ENCODE measurements around the gene SLC9C1. TPM values are rescaled to one million over a fixed set of nuclear protein-coding genes. Genes with fewer than 3 reads are reported as not detected.

The SLC9C1 gene
- total and polyA plus RNA-seq, 2 donors = 0.11 to 0.94 TPM

DNA sequence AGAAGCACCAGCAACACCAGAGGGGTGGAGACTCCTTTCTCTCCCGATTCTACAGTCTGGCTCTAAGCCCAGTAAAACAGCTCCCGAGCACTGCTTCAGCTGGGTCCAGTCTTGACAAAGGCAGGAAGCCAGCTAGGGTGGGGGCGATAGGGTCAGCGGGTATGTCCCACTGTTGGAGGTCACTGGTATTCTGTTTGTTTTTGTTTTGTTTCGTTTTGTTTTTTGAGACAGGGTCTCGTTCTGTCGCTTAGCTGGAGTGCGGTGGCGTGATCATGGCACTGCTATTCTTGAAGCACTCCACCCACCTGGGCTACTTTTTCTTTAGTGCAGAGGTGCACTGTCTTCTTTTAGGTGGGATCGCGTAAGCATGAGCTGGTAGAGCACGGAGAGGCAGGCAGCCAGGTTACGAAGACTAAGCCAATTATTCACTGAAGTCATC lies 177.2 kb downstream of the SLC9C1 start:
- H3K9me3 ChIP-seq (ENCODE audit: control insufficient read depth in 2 of 2, insufficient read depth in 1 of 2, low read length in 1 of 2) = no peaks in the 10 kb centered on the region
- no peak overlapping the region for H3K4me3 ChIP-seq (ENCODE audit: low read length in 2 of 2)
- peak in 1 of 9 donors; percentile 43 for DNase-seq (ENCODE audit: low read depth in 6 of 9, low spot score in 9 of 9)
- WGBS = 87% methylated on average over 13 of the region's 13 CpGs
- peaks cover 6 to 10% of the 10 kb centered on the region in 2 donors for H3K36me3 ChIP-seq (ENCODE audit: control insufficient read depth in 2 of 2, insufficient read depth in 2 of 2, low read length in 1 of 2)
- peaks cover 67 to 92% of the 10 kb centered on the region in 2 donors for H3K4me1 ChIP-seq (ENCODE audit: control insufficient read depth in 2 of 2, insufficient read depth in 2 of 2, low read length in 2 of 2)
- H3K27me3 ChIP-seq (ENCODE audit: control insufficient read depth in 2 of 2, insufficient read depth in 1 of 2, low read length in 1 of 2) = no peaks in the 10 kb centered on the region
- peak overlapping the region; percentile 64 to 87 for H3K27ac ChIP-seq (ENCODE audit: low read depth in 1 of 2, low read length in 1 of 2)

- peaks cover 64 to 91% of the 10 kb centered on the region in 2 donors for H3K4me1 ChIP-seq (ENCODE audit: control insufficient read depth in 2 of 2, insufficient read depth in 2 of 2, low read length in 2 of 2)
- no peaks in the 10 kb centered on the region for H3K27me3 ChIP-seq (ENCODE audit: control insufficient read depth in 2 of 2, insufficient read depth in 1 of 2, low read length in 1 of 2)
- H3K4me3 ChIP-seq (ENCODE audit: low read length in 2 of 2) = no peak overlapping the region
- 26% methylated on average over 6 of the region's 6 CpGs for WGBS
- H3K27ac ChIP-seq (ENCODE audit: low read depth in 1 of 2, low read length in 1 of 2) = peak overlapping the region; percentile 3 to 87
- peak in 1 of 9 donors; percentile 57 for DNase-seq (ENCODE audit: low read depth in 6 of 9, low spot score in 9 of 9)
- H3K36me3 ChIP-seq (ENCODE audit: control insufficient read depth in 2 of 2, insufficient read depth in 2 of 2, low read length in 1 of 2) = peaks cover 6 to 11% of the 10 kb centered on the region in 2 donors
- H3K9me3 ChIP-seq (ENCODE audit: control insufficient read depth in 2 of 2, insufficient read depth in 1 of 2, low read length in 1 of 2) = no peaks in the 10 kb centered on the region
Measured at GRCh38 chr3:112115806-112116383, 178.1 kb downstream of the SLC9C1 start.

GRCh38 chr3:112115161-112115739 lies 178.8 kb downstream of the SLC9C1 start:
- peaks cover 6 to 11% of the 10 kb centered on the region in 2 donors for H3K36me3 ChIP-seq (ENCODE audit: control insufficient read depth in 2 of 2, insufficient read depth in 2 of 2, low read length in 1 of 2)
- H3K27me3 ChIP-seq (ENCODE audit: control insufficient read depth in 2 of 2, insufficient read depth in 1 of 2, low read length in 1 of 2) = no peaks in the 10 kb centered on the region
- no peak overlapping the region for H3K4me3 ChIP-seq (ENCODE audit: low read length in 2 of 2)
- peak in 1 of 9 donors; percentile 68 for DNase-seq (ENCODE audit: low read depth in 6 of 9, low spot score in 9 of 9)
- WGBS = 44% methylated on average over 6 of the region's 6 CpGs
- no peaks in the 10 kb centered on the region for H3K9me3 ChIP-seq (ENCODE audit: control insufficient read depth in 2 of 2, insufficient read depth in 1 of 2, low read length in 1 of 2)
- peak overlapping the region; percentile 72 to 87 for H3K27ac ChIP-seq (ENCODE audit: low read depth in 1 of 2, low read length in 1 of 2)
- H3K4me1 ChIP-seq (ENCODE audit: control insufficient read depth in 2 of 2, insufficient read depth in 2 of 2, low read length in 2 of 2) = peaks cover 63 to 85% of the 10 kb centered on the region in 2 donors

GRCh38 chr3:112114576-112115160 lies 179.3 kb downstream of the SLC9C1 start:
- peak in 1 of 9 donors; percentile 58 for DNase-seq (ENCODE audit: low read depth in 6 of 9, low spot score in 9 of 9)
- WGBS = 61% methylated on average over 6 of the region's 6 CpGs
- Histone ChIP-seq H3K4me1 (ENCODE audit: control insufficient read depth in 2 of 2, insufficient read depth in 2 of 2, low read length in 2 of 2) (peaks cover 58 to 79% of the 10 kb centered on the region in 2 donors), H3K27ac (ENCODE audit: low read depth in 1 of 2, low read length in 1 of 2) (peak overlapping the region; percentile 72 to 87), H3K27me3 (ENCODE audit: control insufficient read depth in 2 of 2, insufficient read depth in 1 of 2, low read length in 1 of 2) (no peaks in the 10 kb centered on the region), H3K9me3 (ENCODE audit: control insufficient read depth in 2 of 2, insufficient read depth in 1 of 2, low read length in 1 of 2) (no peaks in the 10 kb centered on the region), H3K36me3 (ENCODE audit: control insufficient read depth in 2 of 2, insufficient read depth in 2 of 2, low read length in 1 of 2) (peaks cover 9% of the 10 kb centered on the region in 2 donors), H3K4me3 (ENCODE audit: low read length in 2 of 2) (no peak overlapping the region)

DNA sequence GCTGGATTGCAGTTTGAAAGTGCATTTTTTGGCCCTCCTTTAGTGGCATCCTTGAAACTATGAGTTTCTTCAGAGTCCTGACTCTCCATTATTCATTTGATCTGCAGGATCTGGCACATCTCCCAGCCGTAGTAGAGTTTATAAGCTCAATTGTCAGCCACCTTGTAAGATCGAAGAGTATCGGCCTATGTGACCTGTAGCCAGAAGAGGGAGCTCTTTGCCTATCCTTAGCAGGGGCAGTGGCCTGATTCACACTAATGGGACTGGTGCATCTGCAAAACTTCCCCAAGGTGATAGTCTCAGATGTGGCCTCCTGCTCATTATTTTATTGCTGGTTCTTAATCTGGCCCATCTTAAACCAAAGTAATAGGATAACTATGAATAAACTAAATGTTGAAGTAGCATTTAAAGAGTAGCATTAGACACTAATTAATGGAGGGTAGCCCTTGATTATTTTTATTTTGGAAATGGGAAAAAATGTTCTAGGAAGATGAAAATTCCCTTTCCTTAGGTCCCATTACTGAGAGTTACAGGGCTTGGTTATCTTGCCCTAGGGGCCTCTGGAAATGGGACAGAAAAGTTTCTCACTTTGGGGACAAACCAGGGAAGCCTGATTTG lies 182.1 kb downstream of the SLC9C1 start:
- Histone ChIP-seq H3K9me3 (ENCODE audit: control insufficient read depth in 2 of 2, insufficient read depth in 1 of 2, low read length in 1 of 2) (no peaks in the 10 kb centered on the region), H3K27ac (ENCODE audit: low read depth in 1 of 2, low read length in 1 of 2) (no peak overlapping the region), H3K4me1 (ENCODE audit: control insufficient read depth in 2 of 2, insufficient read depth in 2 of 2, low read length in 2 of 2) (peaks cover 37 to 57% of the 10 kb centered on the region in 2 donors), H3K27me3 (ENCODE audit: control insufficient read depth in 2 of 2, insufficient read depth in 1 of 2, low read length in 1 of 2) (no peaks in the 10 kb centered on the region), H3K36me3 (ENCODE audit: control insufficient read depth in 2 of 2, insufficient read depth in 2 of 2, low read length in 1 of 2) (peaks cover 6 to 16% of the 10 kb centered on the region in 2 donors), H3K4me3 (ENCODE audit: low read length in 2 of 2) (no peak overlapping the region)
- WGBS = 6% methylated on average over 3 of the region's 3 CpGs
- DNase-seq (ENCODE audit: low read depth in 6 of 9, low spot score in 9 of 9) = peak in 5 of 9 donors; percentile 73 to 89 (median 78)

DNA sequence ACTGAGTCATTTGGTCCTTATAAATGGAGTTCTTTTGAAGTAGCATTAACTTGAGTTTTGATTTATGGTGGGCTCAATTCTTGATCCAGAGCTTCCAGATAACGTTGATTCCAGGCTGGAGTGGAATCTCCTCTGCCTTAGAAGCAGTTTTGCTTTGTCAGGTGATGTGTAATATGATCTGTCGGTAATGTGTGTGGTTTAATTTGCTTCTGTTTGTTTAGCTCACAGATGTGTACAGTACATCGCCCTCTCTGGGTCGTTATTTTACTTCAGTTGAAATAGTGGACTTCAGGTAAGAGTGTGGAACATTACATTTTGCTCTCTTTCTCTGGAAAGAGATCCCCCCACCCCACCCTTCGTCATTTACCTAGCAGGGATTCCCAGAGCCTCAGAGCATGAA lies 184.7 kb downstream of the SLC9C1 start:
- H3K4me1 ChIP-seq (ENCODE audit: control insufficient read depth in 2 of 2, insufficient read depth in 2 of 2, low read length in 2 of 2) = peaks cover 17 to 32% of the 10 kb centered on the region in 2 donors
- no peak overlapping the region for H3K4me3 ChIP-seq (ENCODE audit: low read length in 2 of 2)
- peaks cover 17 to 22% of the 10 kb centered on the region in 2 donors for H3K36me3 ChIP-seq (ENCODE audit: control insufficient read depth in 2 of 2, insufficient read depth in 2 of 2, low read length in 1 of 2)
- no peaks in the 10 kb centered on the region for H3K27me3 ChIP-seq (ENCODE audit: control insufficient read depth in 2 of 2, insufficient read depth in 1 of 2, low read length in 1 of 2)
- DNase-seq (ENCODE audit: low read depth in 6 of 9, low spot score in 9 of 9) = no peak
- WGBS = 91% methylated on average over 5 of the region's 5 CpGs
- H3K27ac ChIP-seq (ENCODE audit: low read depth in 1 of 2, low read length in 1 of 2) = no peak overlapping the region
- H3K9me3 ChIP-seq (ENCODE audit: control insufficient read depth in 2 of 2, insufficient read depth in 1 of 2, low read length in 1 of 2) = peaks cover 0 to 1% of the 10 kb centered on the region in 2 donors

DNA sequence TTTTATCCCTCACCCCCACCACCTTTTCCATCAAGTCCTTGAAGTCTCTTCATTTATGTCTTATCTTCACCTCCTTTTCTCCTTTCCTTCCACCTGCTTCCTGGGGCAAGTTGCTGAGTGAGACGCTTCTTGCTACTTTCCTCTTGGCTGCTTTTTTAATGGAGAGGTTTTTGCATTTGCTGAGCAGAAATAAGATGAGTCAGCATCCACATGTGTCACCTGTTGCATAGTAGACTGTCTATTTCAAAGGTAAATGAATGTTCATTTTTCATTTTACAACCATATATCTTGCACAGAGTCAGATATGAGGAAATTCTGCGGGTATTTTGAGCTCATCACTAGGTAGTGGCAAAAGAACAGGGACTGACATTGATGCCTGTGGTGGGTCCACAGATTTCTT lies 189.2 kb downstream of the SLC9C1 start:
- H3K9me3 ChIP-seq (ENCODE audit: control insufficient read depth in 2 of 2, insufficient read depth in 1 of 2, low read length in 1 of 2) = peaks cover 0 to 1% of the 10 kb centered on the region in 2 donors
- no peaks in the 10 kb centered on the region for H3K27me3 ChIP-seq (ENCODE audit: control insufficient read depth in 2 of 2, insufficient read depth in 1 of 2, low read length in 1 of 2)
- no peak for DNase-seq (ENCODE audit: low read depth in 6 of 9, low spot score in 9 of 9)
- WGBS = 77% methylated on average over 2 of the region's 2 CpGs
- H3K4me3 ChIP-seq (ENCODE audit: low read length in 2 of 2) = no peak overlapping the region
- H3K36me3 ChIP-seq (ENCODE audit: control insufficient read depth in 2 of 2, insufficient read depth in 2 of 2, low read length in 1 of 2) = peaks cover 30 to 32% of the 10 kb centered on the region in 2 donors
- H3K27ac ChIP-seq (ENCODE audit: low read depth in 1 of 2, low read length in 1 of 2) = no peak overlapping the region
- H3K4me1 ChIP-seq (ENCODE audit: control insufficient read depth in 2 of 2, insufficient read depth in 2 of 2, low read length in 2 of 2) = peaks cover 3% of the 10 kb centered on the region in 2 donors

DNA sequence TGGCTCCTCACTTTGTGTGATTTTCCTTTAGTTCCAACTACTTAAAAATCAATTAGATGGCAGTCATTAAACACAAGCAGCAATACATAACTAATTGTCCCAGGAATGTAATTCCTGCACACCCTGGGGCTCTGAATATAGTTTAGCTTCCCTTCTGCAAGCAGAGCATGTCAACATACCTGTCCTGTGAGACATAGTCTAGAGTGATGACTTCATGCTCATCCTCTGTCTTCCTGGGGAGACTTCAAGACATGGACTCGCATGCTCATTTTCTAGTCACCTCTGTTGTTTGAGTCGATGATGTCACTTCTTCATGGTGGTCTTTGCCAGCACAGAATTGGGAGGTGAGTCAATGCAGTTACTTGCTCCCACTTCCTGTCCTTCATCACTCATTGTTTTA lies 192.1 kb downstream of the SLC9C1 start:
- Histone ChIP-seq H3K4me1 (ENCODE audit: control insufficient read depth in 2 of 2, insufficient read depth in 2 of 2, low read length in 2 of 2) (peaks cover 0 to 3% of the 10 kb centered on the region in 2 donors), H3K9me3 (ENCODE audit: control insufficient read depth in 2 of 2, insufficient read depth in 1 of 2, low read length in 1 of 2) (peaks cover 0 to 1% of the 10 kb centered on the region in 2 donors), H3K4me3 (ENCODE audit: low read length in 2 of 2) (no peak overlapping the region), H3K27me3 (ENCODE audit: control insufficient read depth in 2 of 2, insufficient read depth in 1 of 2, low read length in 1 of 2) (no peaks in the 10 kb centered on the region), H3K36me3 (ENCODE audit: control insufficient read depth in 2 of 2, insufficient read depth in 2 of 2, low read length in 1 of 2) (peaks cover 24 to 32% of the 10 kb centered on the region in 2 donors), H3K27ac (ENCODE audit: low read depth in 1 of 2, low read length in 1 of 2) (no peak overlapping the region)
- no peak for DNase-seq (ENCODE audit: low read depth in 6 of 9, low spot score in 9 of 9)
- 97% methylated on average over 2 of the region's 2 CpGs for WGBS

DNA sequence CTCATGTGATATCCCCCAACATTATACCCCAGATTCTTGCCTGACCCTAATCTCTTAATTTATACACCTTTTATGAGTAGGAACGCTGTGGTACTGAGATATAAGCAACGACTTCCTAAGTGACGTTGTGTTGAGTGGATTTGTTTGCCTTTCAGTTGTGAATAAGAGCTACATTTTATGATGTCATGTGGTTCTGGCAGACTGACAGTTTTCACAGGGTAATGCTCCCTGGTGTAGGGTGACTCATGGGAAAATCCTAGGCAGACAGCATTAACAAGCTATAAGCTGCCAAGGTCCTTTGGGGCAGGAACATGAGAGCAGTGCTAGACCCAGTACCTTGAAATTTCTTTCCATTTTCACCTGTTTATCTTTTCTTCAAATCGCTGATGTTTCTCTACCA lies 196.6 kb downstream of the SLC9C1 start:
- Histone ChIP-seq H3K9me3 (ENCODE audit: control insufficient read depth in 2 of 2, insufficient read depth in 1 of 2, low read length in 1 of 2) (no peaks in the 10 kb centered on the region), H3K27me3 (ENCODE audit: control insufficient read depth in 2 of 2, insufficient read depth in 1 of 2, low read length in 1 of 2) (no peaks in the 10 kb centered on the region), H3K36me3 (ENCODE audit: control insufficient read depth in 2 of 2, insufficient read depth in 2 of 2, low read length in 1 of 2) (peaks cover 9 to 14% of the 10 kb centered on the region in 2 donors), H3K4me3 (ENCODE audit: low read length in 2 of 2) (no peak overlapping the region), H3K4me1 (ENCODE audit: control insufficient read depth in 2 of 2, insufficient read depth in 2 of 2, low read length in 2 of 2) (peaks cover 8 to 13% of the 10 kb centered on the region in 2 donors), H3K27ac (ENCODE audit: low read depth in 1 of 2, low read length in 1 of 2) (no peak overlapping the region)
- DNase-seq (ENCODE audit: low read depth in 6 of 9, low spot score in 9 of 9) = peak in 1 of 9 donors; percentile 19
- 43% methylated on average over 4 of the region's 4 CpGs for WGBS

All from thymus (tissue), 11 donors.